NCI-H2196 (cell line): Measurements from ENCODE around the gene RAI1.

Experiments used
- DNase-seq: peaks from one replicate; lab custom pipeline; 2025; ENCODE audit not compliant: unreplicated experiment; lab: John Stamatoyannopoulos, UW

RAI1 gene

GRCh38 chr17:17826342-17826713 is 145.1 kb downstream of the RAI1 start:
- no peak for DNase-seq

GRCh38 chr17:17826942-17827785 is 145.9 kb downstream of the RAI1 start:
- DNase-seq, result no peak

- no peak for DNase-seq
Measured at GRCh38 chr17:17827826-17828621, 146.8 kb downstream of the RAI1 start.

GRCh38 chr17:17830269-17830567 is 149.0 kb downstream of the RAI1 start:
- no peak for DNase-seq

- DNase-seq, result no peak
Measured at GRCh38 chr17:17830740-17831207, 149.5 kb downstream of the RAI1 start.

- DNase-seq, result no peak
Measured at GRCh38 chr17:17831208-17832031, 150.2 kb downstream of the RAI1 start.

- DNase-seq, result no peak
Measured at GRCh38 chr17:17832032-17832363, 150.7 kb downstream of the RAI1 start.

- no peak for DNase-seq
Measured at GRCh38 chr17:17833658-17834357, 152.6 kb downstream of the RAI1 start.

GRCh38 chr17:17834974-17835373 is 153.7 kb downstream of the RAI1 start:
- DNase-seq, result no peak

- DNase-seq, result no peak
Measured at GRCh38 chr17:17835415-17836249, 154.4 kb downstream of the RAI1 start.

GRCh38 chr17:17836250-17836817 is 155.1 kb downstream of the RAI1 start:
- DNase-seq, result peak; percentile 92

GRCh38 chr17:17836818-17837379 is 155.6 kb downstream of the RAI1 start, which contains the start of gene SREBF1:
Gene SREBF1 (minus strand): TSS chr17:17836986. CDS start chr17:17836817, 169 bp downstream.
- DNase-seq, result peak; percentile 22

GRCh38 chr17:17837380-17837821 is 156.1 kb downstream of the RAI1 start:
- no peak for DNase-seq

GRCh38 chr17:17837966-17838962 is 157.0 kb downstream of the RAI1 start:
- peak; percentile 38 for DNase-seq

- peak; percentile 86 for DNase-seq
Measured at GRCh38 chr17:17839791-17840707, 158.8 kb downstream of the RAI1 start.

GRCh38 chr17:17840751-17841591 is 159.7 kb downstream of the RAI1 start:
- DNase-seq, result peak; percentile 44
